Activated T-cell treated with anti-CD3 and anti-CD28 coated beads, Interleukin-2, amount 50 U/mL, for 24 hours (primary cell): ENCODE data around the gene RIBC2.

ENCODE experiments used
- DNase-seq: peaks from one replicate; pipeline ENCODE4 v3.0.0-alpha.2; 2020
- H3K27ac Mint-ChIP-seq: 2 replicates; pipeline ENCODE4 v1.8.0; 2020; ENCODE audit warnings: mild to moderate bottlenecking, mixed read lengths
- H3K27me3 Mint-ChIP-seq: 2 replicates; pipeline ENCODE4 v1.8.0; 2020; ENCODE audit warnings: mixed read lengths
- H3K36me3 Mint-ChIP-seq: 2 replicates; pipeline ENCODE4 v1.8.0; 2020; ENCODE audit warnings: low read depth, mixed read lengths
- H3K4me1 Mint-ChIP-seq: 2 replicates; pipeline ENCODE4 v1.8.0; 2020; ENCODE audit warnings: low read depth, mixed read lengths
- H3K4me3 Mint-ChIP-seq: 2 replicates; pipeline ENCODE4 v1.8.0; 2020; ENCODE audit warnings: mild to moderate bottlenecking, moderate library complexity, mixed read lengths
- H3K9me3 Mint-ChIP-seq: 2 replicates; pipeline ENCODE4 v1.8.0; 2020; ENCODE audit warnings: mixed read lengths

The RIBC2 gene

DNA sequence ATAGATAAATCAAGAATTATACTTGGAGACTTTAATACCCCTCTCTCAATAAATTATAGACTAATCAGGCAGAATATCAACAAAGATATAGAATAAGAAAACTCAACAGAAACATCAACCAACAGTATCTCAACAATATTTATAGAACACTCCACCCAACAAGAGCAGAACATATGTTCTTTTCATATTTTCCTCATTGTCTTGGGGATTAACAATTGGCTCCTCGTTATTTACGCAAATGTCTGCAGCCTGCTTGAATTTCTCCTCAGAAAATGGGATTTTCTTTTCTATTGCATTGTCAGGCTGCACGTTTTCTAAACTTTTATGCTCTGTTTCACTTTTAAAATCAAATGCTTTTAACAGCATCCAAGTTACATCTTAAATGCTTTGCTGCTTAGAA lies 52.1 kb downstream of the RIBC2 start:
- H3K27ac Mint-ChIP-seq = no peak overlapping the region
- no peaks in the 10 kb centered on the region for H3K4me1 Mint-ChIP-seq
- H3K4me3 Mint-ChIP-seq = no peak overlapping the region
- DNase-seq = no peak
- peaks cover 11% of the 10 kb centered on the region for H3K27me3 Mint-ChIP-seq
- H3K36me3 Mint-ChIP-seq = no peaks in the 10 kb centered on the region
- H3K9me3 Mint-ChIP-seq = peaks cover 12% of the 10 kb centered on the region

DNA sequence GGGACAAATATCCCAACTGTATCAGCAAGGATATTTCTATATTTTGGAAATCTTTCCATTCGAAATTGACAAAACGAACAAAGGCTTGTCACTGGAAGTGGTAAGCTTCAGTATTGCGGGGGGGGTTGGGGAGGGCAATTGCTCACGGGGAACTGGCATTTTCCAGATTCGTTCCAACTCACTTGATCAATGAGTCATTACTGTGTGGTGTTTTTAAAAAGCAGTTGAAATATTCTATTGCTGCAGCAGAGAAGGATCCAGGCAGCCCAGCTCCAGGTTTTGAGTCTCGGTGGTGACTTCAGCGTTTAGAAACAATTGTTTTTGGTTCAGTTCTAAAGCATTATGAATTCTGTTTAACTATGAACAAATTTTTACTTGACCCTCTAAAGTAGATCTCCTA lies 55.4 kb downstream of the RIBC2 start:
- H3K36me3 Mint-ChIP-seq = no peaks in the 10 kb centered on the region
- H3K9me3 Mint-ChIP-seq = peaks cover 12% of the 10 kb centered on the region
- no peaks in the 10 kb centered on the region for H3K4me1 Mint-ChIP-seq
- DNase-seq = no peak
- peaks cover 11% of the 10 kb centered on the region for H3K27me3 Mint-ChIP-seq
- no peak overlapping the region for H3K4me3 Mint-ChIP-seq
- H3K27ac Mint-ChIP-seq = no peak overlapping the region

DNA sequence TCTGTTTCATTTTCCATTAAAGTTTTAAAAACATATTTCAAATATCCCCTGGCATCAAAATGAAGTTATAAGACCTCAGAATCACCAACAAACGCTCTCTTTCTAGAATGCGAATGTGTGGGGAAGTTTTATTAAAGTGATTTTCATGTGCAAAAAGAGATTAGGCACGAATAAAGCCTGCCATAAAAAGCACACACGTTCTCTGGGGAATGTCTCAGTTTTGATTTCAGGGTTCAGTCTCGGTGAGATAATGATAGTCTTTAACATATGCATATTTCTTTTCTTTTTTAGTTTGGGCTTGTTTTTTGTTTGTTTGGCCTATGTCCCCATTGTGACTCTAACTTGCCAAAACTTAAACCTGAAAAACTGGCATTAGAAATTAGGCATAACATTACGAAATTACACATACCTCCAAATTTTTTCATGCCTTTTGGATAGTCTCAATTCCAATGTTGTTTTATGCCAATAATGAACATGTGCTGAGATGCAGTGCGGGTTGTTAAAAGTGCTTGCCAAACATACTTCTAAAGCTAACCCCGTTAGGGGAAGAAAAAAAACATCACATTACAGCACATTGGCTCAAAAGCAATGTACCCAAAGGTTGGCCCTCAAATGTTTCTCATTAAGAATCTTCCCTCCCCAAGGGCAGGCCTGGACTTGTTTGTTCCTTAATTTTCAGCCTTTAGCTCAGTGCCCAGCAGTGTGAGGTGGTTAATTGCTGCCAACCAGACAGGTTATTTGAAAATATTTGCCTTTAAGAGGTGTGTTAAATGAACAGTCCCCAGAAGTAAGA lies 56.0 kb downstream of the RIBC2 start:
- Mint-ChIP-seq H3K27ac (no peak overlapping the region), H3K4me1 (no peaks in the 10 kb centered on the region), H3K36me3 (no peaks in the 10 kb centered on the region), H3K9me3 (peaks cover 12% of the 10 kb centered on the region), H3K27me3 (peaks cover 10% of the 10 kb centered on the region), H3K4me3 (no peak overlapping the region)
- no peak for DNase-seq

DNA sequence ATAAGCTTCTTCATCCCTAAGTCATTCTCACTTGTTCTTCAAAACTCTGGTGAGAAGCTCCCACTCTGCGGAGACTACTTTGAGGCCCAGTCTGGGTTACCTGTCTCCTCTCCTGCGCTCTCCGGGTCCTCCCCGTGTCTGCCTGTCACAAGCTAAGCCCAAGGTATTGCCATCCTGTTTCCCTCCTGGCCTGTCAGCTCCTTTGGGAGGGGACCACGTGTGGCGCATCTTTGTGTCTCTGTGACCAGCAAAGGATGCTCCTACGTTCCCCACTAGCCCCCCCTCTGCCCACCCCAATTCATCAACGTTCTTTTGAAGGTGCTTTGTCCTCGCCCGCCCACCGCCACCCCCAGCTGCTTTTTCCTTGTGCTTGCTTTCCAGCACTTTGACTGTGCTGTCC lies 57.4 kb downstream of the RIBC2 start:
- H3K9me3 Mint-ChIP-seq = peaks cover 12% of the 10 kb centered on the region
- no peaks in the 10 kb centered on the region for H3K4me1 Mint-ChIP-seq
- no peaks in the 10 kb centered on the region for H3K36me3 Mint-ChIP-seq
- H3K27me3 Mint-ChIP-seq = peaks cover 12% of the 10 kb centered on the region
- H3K4me3 Mint-ChIP-seq = no peak overlapping the region
- no peak for DNase-seq
- H3K27ac Mint-ChIP-seq = no peak overlapping the region

DNA sequence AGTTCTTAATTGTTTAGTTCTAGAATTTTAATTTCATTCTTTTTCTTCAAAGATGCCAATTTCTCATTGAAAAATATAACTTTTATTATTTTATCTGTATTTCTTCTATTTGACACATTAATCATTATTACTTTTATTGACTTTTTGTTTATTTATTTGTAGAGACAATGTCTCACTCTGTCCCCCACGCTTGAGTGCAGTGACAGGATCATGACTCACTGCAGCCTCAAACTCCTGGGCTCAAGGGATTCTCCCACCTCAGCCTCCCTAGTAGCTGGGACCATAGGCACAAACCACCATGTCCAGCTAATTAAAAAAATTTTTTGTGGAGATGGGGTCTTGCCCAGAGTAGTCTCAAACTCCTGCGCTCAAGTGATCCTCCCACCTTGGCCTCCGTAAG lies 58.9 kb downstream of the RIBC2 start:
- H3K4me1 Mint-ChIP-seq = no peaks in the 10 kb centered on the region
- no peak overlapping the region for H3K4me3 Mint-ChIP-seq
- peaks cover 17% of the 10 kb centered on the region for H3K27me3 Mint-ChIP-seq
- no peaks in the 10 kb centered on the region for H3K36me3 Mint-ChIP-seq
- peaks cover 8% of the 10 kb centered on the region for H3K9me3 Mint-ChIP-seq
- DNase-seq = no peak
- no peak overlapping the region for H3K27ac Mint-ChIP-seq

DNA sequence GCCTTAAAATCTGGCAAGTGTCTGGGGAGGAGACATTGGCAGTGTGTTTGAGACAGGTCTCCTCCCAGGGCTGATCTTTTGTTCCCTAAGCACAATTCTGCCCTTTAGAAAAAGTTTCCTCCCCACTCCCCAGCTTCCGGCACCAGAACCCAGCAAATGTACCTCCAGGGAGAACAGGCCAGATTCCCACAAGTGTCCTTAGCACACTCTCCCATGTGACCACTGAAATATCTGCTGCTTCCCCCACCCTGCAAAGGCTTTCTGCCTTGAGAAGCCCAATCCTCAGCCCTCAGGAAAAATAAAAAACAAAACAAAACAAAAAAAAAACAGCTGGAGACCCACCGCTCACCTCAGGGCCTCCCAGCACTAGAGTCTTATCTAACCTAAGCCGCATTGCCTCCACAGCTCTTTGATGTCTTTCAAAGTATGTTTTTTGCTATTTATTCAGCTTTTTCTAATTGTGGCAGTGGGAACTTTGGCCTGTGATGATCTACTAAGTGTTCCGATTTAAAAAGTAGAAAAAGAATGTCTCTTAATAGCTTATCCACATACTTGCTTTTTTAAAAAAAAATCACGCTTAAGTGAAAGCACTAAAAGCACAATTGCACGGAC lies 60.2 kb downstream of the RIBC2 start:
- Mint-ChIP-seq H3K27me3 (peaks cover 17% of the 10 kb centered on the region), H3K4me3 (no peak overlapping the region), H3K36me3 (no peaks in the 10 kb centered on the region), H3K27ac (no peak overlapping the region), H3K9me3 (no peaks in the 10 kb centered on the region), H3K4me1 (no peaks in the 10 kb centered on the region)
- no peak for DNase-seq

DNA sequence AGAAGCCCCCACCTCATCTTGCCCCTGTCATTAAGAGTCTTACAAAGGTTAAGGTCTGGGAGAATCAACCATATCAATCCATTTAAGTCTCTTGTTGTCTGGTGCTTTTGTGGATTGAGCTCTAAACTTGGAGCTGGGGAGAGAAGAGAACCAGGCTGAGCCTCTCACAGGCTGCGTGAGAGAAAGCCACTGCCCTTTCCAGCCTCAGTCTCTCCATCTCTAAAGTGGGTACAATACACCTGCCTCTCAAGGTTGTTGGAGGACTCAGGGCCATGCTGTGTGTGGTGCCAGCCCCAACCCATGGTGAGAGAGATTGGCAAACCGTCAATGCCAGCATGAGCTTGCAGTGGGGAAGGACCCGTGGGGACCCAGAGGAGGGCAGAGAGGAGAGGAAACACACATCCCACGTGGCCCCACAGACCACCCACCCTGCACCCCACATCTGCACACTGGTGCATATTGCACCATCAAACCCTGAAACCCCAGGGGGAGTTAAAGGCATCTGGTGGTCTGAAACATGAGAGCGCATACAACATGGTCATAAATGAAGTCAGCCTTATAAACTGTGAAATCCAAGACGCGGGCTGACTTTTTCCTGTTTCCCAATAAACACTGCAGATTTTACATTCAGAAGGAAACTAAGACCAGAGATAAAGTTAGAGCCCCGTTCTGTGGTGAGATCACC lies 61.7 kb downstream of the RIBC2 start:
- no peak for DNase-seq
- peaks cover 17% of the 10 kb centered on the region for H3K27me3 Mint-ChIP-seq
- no peak overlapping the region for H3K27ac Mint-ChIP-seq
- no peaks in the 10 kb centered on the region for H3K9me3 Mint-ChIP-seq
- H3K4me3 Mint-ChIP-seq = no peak overlapping the region
- H3K36me3 Mint-ChIP-seq = no peaks in the 10 kb centered on the region
- H3K4me1 Mint-ChIP-seq = no peaks in the 10 kb centered on the region

DNA sequence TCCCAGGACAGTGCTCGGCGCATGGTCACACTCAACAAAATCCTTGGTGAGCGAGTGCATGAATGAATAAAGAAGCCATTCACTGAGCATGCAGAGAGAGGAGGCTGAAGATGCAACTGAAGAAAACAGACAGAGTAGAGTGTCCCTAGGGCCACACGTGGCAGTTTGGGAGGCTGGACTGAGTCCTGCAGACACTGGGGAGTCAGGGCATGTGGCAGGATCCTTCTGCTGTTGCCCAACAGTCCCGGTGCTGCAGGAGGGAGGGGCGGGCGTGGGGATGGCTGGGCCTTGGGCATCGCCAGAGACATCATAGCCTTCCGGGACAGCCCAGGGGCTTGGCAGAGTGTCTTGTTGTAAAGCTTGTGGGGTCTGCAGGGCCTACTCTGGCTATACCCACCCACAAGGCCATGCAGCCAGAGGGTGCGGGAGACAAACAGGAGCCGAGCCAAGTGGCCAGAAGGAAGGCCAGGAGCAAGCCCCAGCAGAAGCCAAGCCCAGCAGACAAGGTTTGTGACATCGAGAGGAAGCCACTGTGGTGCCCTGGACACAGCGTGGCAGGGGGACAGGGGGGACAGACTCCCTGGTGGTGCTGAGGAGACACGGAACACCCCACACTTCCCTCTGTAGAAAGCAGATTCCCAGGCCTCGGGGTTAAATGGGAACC lies 62.5 kb downstream of the RIBC2 start:
- H3K36me3 Mint-ChIP-seq = no peaks in the 10 kb centered on the region
- DNase-seq = no peak
- peaks cover 2% of the 10 kb centered on the region for H3K9me3 Mint-ChIP-seq
- no peak overlapping the region for H3K27ac Mint-ChIP-seq
- no peaks in the 10 kb centered on the region for H3K4me1 Mint-ChIP-seq
- H3K27me3 Mint-ChIP-seq = peaks cover 20% of the 10 kb centered on the region
- H3K4me3 Mint-ChIP-seq = no peak overlapping the region

DNA sequence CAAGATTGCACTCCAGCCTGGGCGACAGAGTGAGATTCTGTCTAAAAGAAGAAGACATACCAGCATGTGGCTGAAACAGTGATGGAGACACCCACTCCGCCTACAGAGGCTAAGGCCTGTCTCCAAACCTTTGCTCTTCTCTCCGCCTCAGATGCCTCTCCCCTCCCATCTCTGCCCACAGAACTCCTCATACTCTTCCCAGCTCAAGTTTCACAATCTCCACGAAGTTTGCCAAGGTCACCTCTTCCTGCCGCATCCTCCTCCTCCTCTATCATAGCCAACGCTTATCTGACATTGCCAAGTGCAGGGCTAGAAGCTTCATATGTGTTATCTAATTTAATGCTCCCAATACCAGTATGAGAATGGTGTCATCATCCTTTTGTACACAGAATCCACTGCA lies 63.3 kb downstream of the RIBC2 start:
- no peak overlapping the region for H3K4me3 Mint-ChIP-seq
- H3K9me3 Mint-ChIP-seq = peaks cover 4% of the 10 kb centered on the region
- H3K36me3 Mint-ChIP-seq = no peaks in the 10 kb centered on the region
- peaks cover 22% of the 10 kb centered on the region for H3K27me3 Mint-ChIP-seq
- no peak overlapping the region for H3K27ac Mint-ChIP-seq
- no peaks in the 10 kb centered on the region for H3K4me1 Mint-ChIP-seq
- DNase-seq = no peak

DNA sequence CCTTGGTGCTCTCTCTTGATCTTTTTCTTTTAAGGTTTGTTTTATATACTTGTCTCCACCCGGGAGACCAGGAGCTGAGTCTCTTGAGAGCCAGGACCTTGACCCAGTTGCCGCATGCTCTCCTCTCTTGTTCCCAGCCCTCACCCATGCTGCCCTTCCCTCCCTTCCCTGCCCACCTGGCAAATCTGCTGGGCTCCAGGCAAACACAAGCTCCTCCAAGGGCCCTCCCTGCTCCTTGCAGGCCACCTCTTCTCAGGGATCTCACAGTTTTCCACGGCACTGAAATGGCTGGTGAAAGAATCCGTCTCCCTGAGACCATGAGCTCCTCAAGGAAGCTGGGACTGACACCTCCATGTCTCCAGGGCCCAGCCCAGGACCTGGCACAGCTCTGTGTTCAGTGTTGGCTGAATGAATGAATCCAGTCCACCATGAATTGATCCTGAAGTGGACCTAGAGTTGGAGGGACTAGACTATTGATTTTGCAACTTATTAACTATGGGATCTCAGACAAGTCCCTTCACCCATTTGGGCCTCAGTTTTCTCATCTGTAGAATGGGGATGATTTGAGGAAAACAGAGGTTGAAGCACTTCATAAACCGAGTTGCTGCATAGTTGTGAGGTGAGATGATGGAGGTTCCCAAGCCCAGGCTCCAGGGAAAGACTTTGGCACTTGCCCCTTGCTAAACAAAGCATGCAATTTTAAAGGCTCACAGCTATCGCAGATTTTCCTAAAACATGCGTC lies 64.0 kb downstream of the RIBC2 start:
- H3K4me1 Mint-ChIP-seq = no peaks in the 10 kb centered on the region
- no peak for DNase-seq
- no peaks in the 10 kb centered on the region for H3K36me3 Mint-ChIP-seq
- peaks cover 4% of the 10 kb centered on the region for H3K9me3 Mint-ChIP-seq
- H3K27ac Mint-ChIP-seq = no peak overlapping the region
- peaks cover 25% of the 10 kb centered on the region for H3K27me3 Mint-ChIP-seq
- H3K4me3 Mint-ChIP-seq = no peak overlapping the region

DNA sequence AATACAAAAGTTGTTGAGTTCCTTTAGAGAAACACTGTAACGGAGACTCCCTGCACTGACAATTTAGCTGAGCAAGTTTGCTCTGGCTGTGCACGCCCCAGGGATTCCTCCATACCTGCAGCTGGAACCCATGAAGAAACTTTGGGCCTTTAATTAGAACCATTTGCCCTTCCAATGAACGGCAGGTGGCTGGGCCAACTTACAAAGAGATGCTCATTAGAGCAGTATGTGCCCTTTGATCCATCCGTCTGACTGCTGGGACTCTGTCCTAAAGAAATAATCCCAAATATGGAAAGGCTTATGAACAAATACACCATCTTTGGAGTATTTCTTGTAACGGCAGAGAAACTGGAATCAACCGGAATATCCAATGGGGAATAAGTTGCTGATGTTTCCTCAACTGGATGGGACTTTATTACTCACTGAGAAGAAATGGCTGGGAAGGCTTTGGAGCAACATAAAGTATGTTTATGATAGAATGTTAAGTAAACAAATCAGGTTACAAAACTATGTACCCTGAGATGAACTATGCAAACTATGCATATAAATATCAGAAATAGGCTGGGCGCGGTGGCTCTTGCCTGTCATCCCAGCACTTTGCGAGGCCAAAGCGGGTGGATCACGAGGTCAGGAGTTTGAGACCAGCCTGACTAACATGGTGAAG lies 64.7 kb downstream of the RIBC2 start:
- Mint-ChIP-seq H3K4me3 (no peak overlapping the region), H3K36me3 (no peaks in the 10 kb centered on the region), H3K9me3 (peaks cover 4% of the 10 kb centered on the region), H3K4me1 (no peaks in the 10 kb centered on the region), H3K27me3 (peaks cover 26% of the 10 kb centered on the region), H3K27ac (no peak overlapping the region)
- no peak for DNase-seq

DNA sequence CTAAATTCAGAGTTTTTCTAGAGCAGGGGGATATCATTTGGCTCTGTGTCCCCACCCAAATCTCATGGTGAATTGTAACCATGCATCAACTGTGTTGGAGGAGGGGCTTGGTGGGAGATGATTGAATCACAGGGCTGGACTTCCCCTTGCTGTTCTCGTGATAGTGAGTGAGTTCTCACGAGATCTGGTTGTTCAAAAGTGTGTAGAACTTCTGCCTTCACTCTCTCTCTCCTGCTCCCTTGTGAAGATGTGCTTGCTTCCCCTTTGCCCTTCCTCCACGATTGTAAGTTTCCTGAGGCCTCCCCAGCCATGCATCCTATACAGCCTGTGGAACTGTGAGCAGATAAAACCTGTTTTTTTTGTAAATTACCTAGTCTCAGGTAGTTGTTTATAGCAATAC lies 67.2 kb downstream of the RIBC2 start:
- H3K9me3 Mint-ChIP-seq = peaks cover 4% of the 10 kb centered on the region
- H3K27ac Mint-ChIP-seq = no peak overlapping the region
- H3K27me3 Mint-ChIP-seq = peaks cover 18% of the 10 kb centered on the region
- DNase-seq = no peak
- no peaks in the 10 kb centered on the region for H3K4me1 Mint-ChIP-seq
- no peak overlapping the region for H3K4me3 Mint-ChIP-seq
- H3K36me3 Mint-ChIP-seq = no peaks in the 10 kb centered on the region

DNA sequence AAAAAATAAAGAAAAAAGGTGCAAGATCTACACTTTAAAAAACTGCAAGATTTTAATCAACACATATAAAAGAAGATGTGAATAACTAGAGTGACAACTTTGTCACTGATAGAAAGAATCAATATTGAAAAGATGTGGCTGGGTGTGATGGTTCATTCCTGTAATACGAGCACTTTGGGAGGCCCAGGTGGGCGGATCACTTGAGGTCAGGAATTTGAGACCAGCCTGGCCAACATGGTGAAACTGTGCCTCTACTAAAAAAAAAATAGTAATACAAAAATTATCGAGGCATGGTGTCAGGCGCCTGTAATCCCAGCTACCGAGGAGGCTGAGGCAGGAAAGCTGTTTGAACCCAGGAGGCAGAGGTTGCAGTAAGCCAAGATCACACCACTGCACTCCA lies 68.2 kb downstream of the RIBC2 start:
- Mint-ChIP-seq H3K27ac (no peak overlapping the region), H3K4me3 (no peak overlapping the region), H3K9me3 (peaks cover 4% of the 10 kb centered on the region), H3K36me3 (no peaks in the 10 kb centered on the region), H3K27me3 (peaks cover 16% of the 10 kb centered on the region), H3K4me1 (no peaks in the 10 kb centered on the region)
- DNase-seq = no peak
